ENCODE results near the gene PARD3B. TPM values are rescaled to one million over a fixed set of nuclear protein-coding genes. Genes with fewer than 3 reads are reported as not detected.

PARD3B gene
- total and polyA plus RNA-seq, 10 of the 15 experiments (the other 5 are each of a cell fraction or from before 2014, with no cell fraction given): 0.01 to 0.54 (median 0.07) TPM; not detected in 7

- DNase-seq (ENCODE audit: low read depth, low spot score) (no peak), FAIRE-seq (no peak), ATAC-seq (no peak)
- Histone ChIP-seq H2AFZ (ENCODE audit: control insufficient read depth, low read depth, low read length) (no peak overlapping the region), H3K9ac (ENCODE audit: control insufficient read depth, insufficient read depth, low read length) (no peak overlapping the region), H3K27ac (ENCODE audit: control insufficient read depth, insufficient read depth) (no peak overlapping the region), H3K36me3 (ENCODE audit: control insufficient read depth in 2 of 2, insufficient read depth in 2 of 2, low read length in 1 of 2) (no peaks in the 10 kb centered on the region), H3K4me2 (ENCODE audit: control insufficient read depth, insufficient read depth) (no peak overlapping the region), H3K79me2 (ENCODE audit: control insufficient read depth, insufficient read depth, low read length) (no peaks in the 10 kb centered on the region), H3K27me3 (replicated peaks in 1 of 2; ENCODE audit: control insufficient read depth in 2 of 2, insufficient read depth in 2 of 2, low read length in 1 of 2) (no peaks in the 10 kb centered on the region), H3K9me3 (replicated peaks; ENCODE audit: control insufficient read depth, insufficient read depth, low read length) (no peaks in the 10 kb centered on the region), H3K4me3 (no peak overlapping the region), H3K4me1 (ENCODE audit: control insufficient read depth, insufficient read depth, low read length) (no peaks in the 10 kb centered on the region), H4K20me1 (ENCODE audit: control insufficient read depth, insufficient read depth) (no peaks in the 10 kb centered on the region)
- intact Hi-C loops (cut with micrococcal nuclease; ENCODE audit: unreplicated experiment): no loop called here
- ChIA-PET POLR2A (no interaction called here), RAD21 (ENCODE audit: unreplicated experiment) (no interaction called here), SMC1A (ENCODE audit: uncharacterized antibody, unreplicated experiment) (no interaction called here), CTCF (no interaction called here)
- TF ChIP-seq SMARCA5 (IDR thresholded peaks at IDR 0.05) (no peak), EZH2 (IDR thresholded peaks at IDR 0.05; ENCODE audit: borderline replicate concordance, control insufficient read depth, low read depth, low read length) (no peak), E2F8 (IDR thresholded peaks at IDR 0.05; ENCODE audit: low read depth, partially characterized antibody) (no peak), CBFB (IDR thresholded peaks at IDR 0.05; ENCODE audit: low read depth) (no peak), MYB (IDR thresholded peaks at IDR 0.05; ENCODE audit: borderline replicate concordance, low read depth, low read length) (no peak), NBN (IDR thresholded peaks at IDR 0.05) (no peak)
- in situ Hi-C loops (cut with MboI): no loop called here
- BruUV-seq (replicated peaks): no TSS peak
- WGBS (ENCODE audit: insufficient coverage, insufficient replicate concordance, low lambda C conversion rate, missing lambda C conversion rate): 14% methylated on average over 1 of the region's 1 CpG
These were observed 355.6 kb downstream of the PARD3B start for GRCh38 chr2:204900910-204901309.

DNA sequence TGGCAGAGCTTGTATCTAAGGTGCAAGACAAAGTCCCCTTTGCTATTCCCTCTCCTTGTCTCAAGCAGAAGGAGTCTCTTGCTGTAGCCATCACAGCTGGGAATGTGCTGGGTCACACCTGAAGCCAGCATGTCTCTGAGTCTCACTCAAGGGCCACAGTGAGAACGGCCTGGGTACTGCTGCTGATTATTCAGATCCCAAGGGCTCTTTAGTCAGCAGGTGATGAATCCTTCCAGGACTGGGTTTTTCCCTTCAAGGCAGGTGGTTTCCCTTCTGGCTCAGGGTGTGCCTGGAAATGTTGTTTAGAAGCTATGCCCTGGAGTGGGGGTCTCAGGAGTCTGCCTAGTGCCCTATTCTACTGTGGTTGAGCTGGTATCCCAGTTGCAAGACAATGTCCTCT is 356.3 kb downstream of the PARD3B start:
- 11% methylated on average over 1 of the region's 1 CpG for WGBS (ENCODE audit: insufficient coverage, insufficient replicate concordance, low lambda C conversion rate, missing lambda C conversion rate)
- SMC1A ChIA-PET (ENCODE audit: uncharacterized antibody, unreplicated experiment): no interaction called here
- Histone ChIP-seq H4K20me1 (ENCODE audit: control insufficient read depth, insufficient read depth) (no peaks in the 10 kb centered on the region), H3K4me2 (ENCODE audit: control insufficient read depth, insufficient read depth) (no peak overlapping the region), H3K27me3 (replicated peaks in 1 of 2; ENCODE audit: control insufficient read depth in 2 of 2, insufficient read depth in 2 of 2, low read length in 1 of 2) (no peaks in the 10 kb centered on the region), H3K9me3 (replicated peaks; ENCODE audit: control insufficient read depth, insufficient read depth, low read length) (no peaks in the 10 kb centered on the region), H2AFZ (ENCODE audit: control insufficient read depth, low read depth, low read length) (no peak overlapping the region), H3K4me3 (no peak overlapping the region), H3K36me3 (ENCODE audit: control insufficient read depth in 2 of 2, insufficient read depth in 2 of 2, low read length in 1 of 2) (no peaks in the 10 kb centered on the region), H3K4me1 (ENCODE audit: control insufficient read depth, insufficient read depth, low read length) (no peaks in the 10 kb centered on the region), H3K27ac (ENCODE audit: control insufficient read depth, insufficient read depth) (no peak overlapping the region), H3K9ac (ENCODE audit: control insufficient read depth, insufficient read depth, low read length) (no peak overlapping the region), H3K79me2 (ENCODE audit: control insufficient read depth, insufficient read depth, low read length) (no peaks in the 10 kb centered on the region)
- CTCF ChIA-PET: no interaction called here
- no TSS peak for BruUV-seq (replicated peaks)
- in situ Hi-C loops (cut with MboI) (no loop called here), intact Hi-C loops (cut with micrococcal nuclease; ENCODE audit: unreplicated experiment) (no loop called here)
- RAD21 ChIA-PET (ENCODE audit: unreplicated experiment): no interaction called here
- no peak for FAIRE-seq
- TF ChIP-seq STAT3 (IDR thresholded peaks at IDR 0.05; ENCODE audit: low read depth, low read length) (no peak), SIX5 (IDR thresholded peaks at IDR 0.05; ENCODE audit: low read depth, low read length, severe bottlenecking) (no peak), HCFC1 (IDR thresholded peaks at IDR 0.05; ENCODE audit: low read length) (no peak), IRF4 (IDR thresholded peaks at IDR 0.05; ENCODE audit: low read depth, low read length) (no peak), JUND (IDR thresholded peaks at IDR 0.05; ENCODE audit: low read depth, low read length) (no peak), BRCA1 (IDR thresholded peaks at IDR 0.05; ENCODE audit: low read depth, low read length) (no peak)
- TF ChIP-seq, protein P1, sequence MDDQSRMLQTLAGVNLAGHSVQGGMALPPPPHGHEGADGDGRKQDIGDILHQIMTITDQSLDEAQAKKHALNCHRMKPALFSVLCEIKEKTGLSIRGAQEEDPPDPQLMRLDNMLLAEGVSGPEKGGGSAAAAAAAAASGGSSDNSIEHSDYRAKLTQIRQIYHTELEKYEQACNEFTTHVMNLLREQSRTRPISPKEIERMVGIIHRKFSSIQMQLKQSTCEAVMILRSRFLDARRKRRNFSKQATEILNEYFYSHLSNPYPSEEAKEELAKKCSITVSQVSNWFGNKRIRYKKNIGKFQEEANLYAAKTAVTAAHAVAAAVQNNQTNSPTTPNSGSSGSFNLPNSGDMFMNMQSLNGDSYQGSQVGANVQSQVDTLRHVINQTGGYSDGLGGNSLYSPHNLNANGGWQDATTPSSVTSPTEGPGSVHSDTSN (IDR thresholded peaks at IDR 0.05; ENCODE audit: insufficient replicate concordance, low read depth, low read length): no peak
- TF ChIP-seq, protein P2, sequence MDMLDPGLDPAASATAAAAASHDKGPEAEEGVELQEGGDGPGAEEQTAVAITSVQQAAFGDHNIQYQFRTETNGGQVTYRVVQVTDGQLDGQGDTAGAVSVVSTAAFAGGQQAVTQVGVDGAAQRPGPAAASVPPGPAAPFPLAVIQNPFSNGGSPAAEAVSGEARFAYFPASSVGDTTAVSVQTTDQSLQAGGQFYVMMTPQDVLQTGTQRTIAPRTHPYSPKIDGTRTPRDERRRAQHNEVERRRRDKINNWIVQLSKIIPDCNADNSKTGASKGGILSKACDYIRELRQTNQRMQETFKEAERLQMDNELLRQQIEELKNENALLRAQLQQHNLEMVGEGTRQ (IDR thresholded peaks at IDR 0.05; ENCODE audit: borderline replicate concordance, low read depth, low read length): no peak
- ATAC-seq: peak; percentile 16; the same call in 2 of the 3 replicates
- POLR2A ChIA-PET: no interaction called here
- no peak for DNase-seq (ENCODE audit: low read depth, low spot score)
